Progenitor cell of endocrine pancreas (in vitro differentiated cells): Measurements from ENCODE around the gene CCDC18. TPM values are rescaled to one million over a fixed set of nuclear protein-coding genes. Genes with fewer than 3 reads are reported as not detected.
A peak's percentile ranks its signal among the peaks of the same experiment; 100 is the strongest.
"Not testable (repeated sequence)": the region's sequence is repeated elsewhere in the genome, so short reads cannot be mapped to it uniquely, and the experiment has no call there.

Experiments
- DNase-seq: peaks from one replicate; pipeline ENCODE4 v3.0.0; 2021; ENCODE audit warnings: low spot score; ENCODE audit not compliant: unreplicated experiment
- H3K27ac Mint-ChIP-seq: 2 replicates; pipeline ENCODE4 v1.8.0; 2021; ENCODE audit warnings: mild to moderate bottlenecking, moderate library complexity, mixed read lengths
- H3K27me3 Mint-ChIP-seq: 2 replicates; pipeline ENCODE4 v1.8.0; 2021; ENCODE audit warnings: mixed read lengths
- H3K36me3 Mint-ChIP-seq: 2 replicates; pipeline ENCODE4 v1.8.0; 2022; ENCODE audit warnings: mixed read lengths; ENCODE audit not compliant: insufficient read depth
- H3K4me1 Mint-ChIP-seq: 2 replicates; pipeline ENCODE4 v1.8.0; 2021; ENCODE audit warnings: low read depth, mixed read lengths
- H3K4me3 Mint-ChIP-seq: 2 replicates; pipeline ENCODE4 v1.8.0; 2021; ENCODE audit warnings: low read depth, mild to moderate bottlenecking, moderate library complexity, mixed read lengths
- H3K9me3 Mint-ChIP-seq: 2 replicates; pipeline ENCODE4 v1.8.0; 2021; ENCODE audit warnings: low read depth, mixed read lengths
- CTCF ChIP-seq: fragments of 200-600 bp; sonication (generic); IDR thresholded peaks from one replicate; pipeline ENCODE4 v1.5.0; 2021; ENCODE audit warnings: antibody characterized with exemption, mild to moderate bottlenecking; ENCODE audit not compliant: unreplicated experiment
- total RNA-seq: library from RNA; stranded (reverse); gene quantifications from 2 replicates; pipeline ENCODE4 v1.2.1, GENCODE V29; 2021

The CCDC18 gene
- total RNA-seq, 1 donor from 2014 or later: 12.4 TPM

GRCh38 chr1:93159337-93159736 lies 21.2 kb upstream of the CCDC18 start:
- Mint-ChIP-seq H3K27ac (peak overlapping the region; percentile 21), H3K4me3 (no peak overlapping the region), H3K9me3 (no peaks in the 10 kb centered on the region), H3K36me3 (peaks cover 12% of the 10 kb centered on the region), H3K27me3 (no peaks in the 10 kb centered on the region), H3K4me1 (no peaks in the 10 kb centered on the region)
- DNase-seq: no peak
- TF ChIP-seq CTCF: no peak

GRCh38 chr1:93163314-93163713 lies 17.2 kb upstream of the CCDC18 start:
- Mint-ChIP-seq H3K36me3 (peaks cover 31% of the 10 kb centered on the region), H3K9me3 (peaks cover 19% of the 10 kb centered on the region)
- not testable (repeated sequence) for H3K4me1 Mint-ChIP-seq, DNase-seq, H3K27ac Mint-ChIP-seq, H3K4me3 Mint-ChIP-seq, H3K27me3 Mint-ChIP-seq

- peaks cover 9% of the 10 kb centered on the region for H3K4me1 Mint-ChIP-seq
- no peak overlapping the region for H3K27ac Mint-ChIP-seq
- no peak overlapping the region for H3K4me3 Mint-ChIP-seq
- no peak for DNase-seq
- H3K9me3 Mint-ChIP-seq: peaks cover 25% of the 10 kb centered on the region
- no peaks in the 10 kb centered on the region for H3K27me3 Mint-ChIP-seq
- TF ChIP-seq CTCF: no peak
- H3K36me3 Mint-ChIP-seq: peaks cover 34% of the 10 kb centered on the region
Measured at GRCh38 chr1:93164816-93165215, 15.7 kb upstream of the CCDC18 start.

GRCh38 chr1:93165895-93166294 lies 14.6 kb upstream of the CCDC18 start:
- peaks cover 26% of the 10 kb centered on the region for H3K9me3 Mint-ChIP-seq
- H3K4me3 Mint-ChIP-seq, H3K27me3 Mint-ChIP-seq, H3K27ac Mint-ChIP-seq, DNase-seq, H3K4me1 Mint-ChIP-seq: not testable (repeated sequence)
- H3K36me3 Mint-ChIP-seq: peaks cover 36% of the 10 kb centered on the region

GRCh38 chr1:93167006-93167405 lies 13.5 kb upstream of the CCDC18 start:
- DNase-seq: no peak
- Mint-ChIP-seq H3K27ac (no peak overlapping the region), H3K4me3 (no peak overlapping the region), H3K9me3 (peaks cover 31% of the 10 kb centered on the region), H3K36me3 (peaks cover 45% of the 10 kb centered on the region), H3K4me1 (peaks cover 9% of the 10 kb centered on the region), H3K27me3 (no peaks in the 10 kb centered on the region)
- no peak for TF ChIP-seq CTCF

GRCh38 chr1:93170141-93170678 lies 10.3 kb upstream of the CCDC18 start:
- H3K27me3 Mint-ChIP-seq, H3K4me3 Mint-ChIP-seq, DNase-seq, H3K27ac Mint-ChIP-seq: not testable (repeated sequence)
- H3K4me1 Mint-ChIP-seq: peaks cover 13% of the 10 kb centered on the region
- H3K9me3 Mint-ChIP-seq: peaks cover 37% of the 10 kb centered on the region
- H3K36me3 Mint-ChIP-seq: peaks cover 49% of the 10 kb centered on the region

- H3K4me3 Mint-ChIP-seq: no peak overlapping the region
- no peaks in the 10 kb centered on the region for H3K27me3 Mint-ChIP-seq
Measured at GRCh38 chr1:93171549-93172034, 8.9 kb upstream of the CCDC18 start.

More at GRCh38 chr1:93171549-93172034, 8.9 kb upstream of the CCDC18 start:
- no peak for TF ChIP-seq CTCF
- Mint-ChIP-seq H3K36me3 (peaks cover 42% of the 10 kb centered on the region), H3K27ac (no peak overlapping the region), H3K9me3 (peaks cover 30% of the 10 kb centered on the region), H3K4me1 (peaks cover 13% of the 10 kb centered on the region)
- no peak for DNase-seq
